Measurements from ENCODE around the gene HPS4.

- TF ChIP-seq CTCF (IDR thresholded peaks at IDR 0.05; ENCODE audit: low read depth, low read length, poor library complexity, severe bottlenecking) (no peak), EZH2phosphoT487 (IDR thresholded peaks at IDR 0.05; ENCODE audit: borderline replicate concordance, low read length) (no peak)
Observed at GRCh38 chr22:26527574-26528465, 44.2 kb upstream of the HPS4 start.
